HepG2 (cell line): ENCODE results near the gene SFXN5. TPM values are rescaled to one million over a fixed set of nuclear protein-coding genes. Genes with fewer than 3 reads are reported as not detected.

Source experiments
- ATAC-seq: fragments of 200-7000 bp; cut with Tn5 transposase; 3 replicates; pipeline ENCODE4 v1.9.1; 2020; ENCODE audit warnings: mild to moderate bottlenecking, moderate library complexity
- BruUV-seq: library from RNA; stranded (reverse); fragments of 400-500 nt; replicated peaks from 2 replicates; lab custom pipeline; 2021; lab: Mats Ljungman, UMichigan
- CTCF ChIA-PET: fragments of 300-600 bp; formaldehyde crosslinking; extraction: SDS; loops from one replicate; lab custom pipeline; 2021; ENCODE audit warnings: low total read pairs, inconsistent platforms, low intra/inter-chr PET ratio; lab: Yijun Ruan, JAX
- POLR2A ChIA-PET: fragments of 350-600 bp; sonication (Branson Sonifier 250); formaldehyde crosslinking; loops from one replicate; lab custom pipeline; 2020; ENCODE audit warnings: antibody characterized with exemption, inconsistent platforms; lab: Yijun Ruan, JAX
- DNase-seq: peaks from one replicate; pipeline ENCODE4 v3.0.0-alpha.2; 2015; ENCODE audit warnings: low spot score
- FAIRE-seq: peaks from 3 replicates; lab custom pipeline; 2011; peaks lifted over from hg19 to GRCh38; lab: Jason Lieb, UNC
- H2AFZ ChIP-seq: one replicate; pipeline ENCODE4 v1.6.1; 2011; ENCODE audit warnings: low read length, inconsistent platforms
- H3K27ac ChIP-seq: fragments of 300-600 bp; 3 replicates; pipeline ENCODE4 v1.8.0; 2011; ENCODE audit warnings: mixed run types, mild to moderate bottlenecking, mixed read lengths, low read length, inconsistent platforms; ENCODE audit not compliant: insufficient read depth; ENCODE audit errors: extremely low read length
- H3K27me3 ChIP-seq, 2 experiments: fragments of 200-600 bp in 1 of 2; 2 replicates in 1 of 2; 3 replicates in 1 of 2; pipeline versions ENCODE4 v1.6.0 to v1.8.0; 2011; ENCODE audit warnings: low read length in 2 of 2, mild to moderate bottlenecking in 2 of 2, moderate library complexity in 2 of 2, inconsistent platforms in 1 of 2; ENCODE audit not compliant: insufficient read depth in 2 of 2, control insufficient read depth in 1 of 2
- H3K36me3 ChIP-seq, 2 experiments: fragments of 200-600 bp in 1 of 2; replicated peaks in 1 of 2; 2 replicates in 1 of 2; 3 replicates in 1 of 2; pipeline versions ENCODE4 v1.5.1 to v1.8.0; 2011; ENCODE audit warnings: low read length in 2 of 2, inconsistent platforms in 1 of 2; ENCODE audit not compliant: insufficient read depth in 2 of 2, control insufficient read depth in 1 of 2
- H3K4me1 ChIP-seq: 2 replicates; pipeline ENCODE4 v1.5.1; 2012; ENCODE audit warnings: low read length, inconsistent platforms; ENCODE audit not compliant: insufficient read depth
- H3K4me2 ChIP-seq: 2 replicates; pipeline ENCODE4 v1.6.0; 2011; ENCODE audit warnings: low read depth, low read length, inconsistent platforms
- H3K4me3 ChIP-seq, 3 experiments: fragments of 200-600 bp in 1 of 3; sonication (generic), shearing (Covaris generic) in 1 of 3; replicated peaks in 1 of 3; 2 replicates each; pipeline ENCODE4 v1.5.1; 2011 to 2016; ENCODE audit warnings: low read length in 3 of 3, inconsistent platforms in 2 of 3, low read depth in 2 of 3, mild to moderate bottlenecking in 2 of 3, control low read depth in 1 of 3, mixed read lengths in 1 of 3; ENCODE audit not compliant: insufficient read depth in 1 of 3
- H3K79me2 ChIP-seq: one replicate; pipeline ENCODE4 v1.6.1; 2011; ENCODE audit warnings: low read length, inconsistent platforms; ENCODE audit not compliant: insufficient read depth
- H3K9ac ChIP-seq: 2 replicates; pipeline ENCODE4 v1.6.0; 2011; ENCODE audit warnings: mild to moderate bottlenecking, low read depth, low read length, inconsistent platforms; ENCODE audit not compliant: insufficient read depth
- H3K9me3 ChIP-seq: 2 replicates; pipeline ENCODE4 v1.5.1; 2012; ENCODE audit warnings: mild to moderate bottlenecking, low read length
- H4K20me1 ChIP-seq: 2 replicates; pipeline ENCODE4 v1.6.0; 2011; ENCODE audit warnings: inconsistent platforms, mild to moderate bottlenecking, low read length, moderate library complexity; ENCODE audit not compliant: insufficient read depth
- ARNT2 ChIP-seq: sonication (generic); formaldehyde crosslinking; IDR thresholded peaks from 2 replicates; pipeline ENCODE4 v1.8.0; 2022; ENCODE audit warnings: mild to moderate bottlenecking, low read depth, missing genetic modification reagents, moderate library complexity
- PHF8 ChIP-seq: sonication (generic); formaldehyde crosslinking; IDR thresholded peaks from 2 replicates; pipeline ENCODE4 v1.5.0; 2020; ENCODE audit warnings: missing genetic modification reagents
- RAD21 ChIP-seq: fragments of 450-650 bp; formaldehyde crosslinking; IDR thresholded peaks from 2 replicates; pipeline ENCODE4 v1.5.0; 2020; ENCODE audit warnings: mild to moderate bottlenecking
- SRSF4 ChIP-seq: fragments of 200-400 bp; formaldehyde crosslinking; IDR thresholded peaks from one replicate; pipeline ENCODE4 v1.6.1; 2018; ENCODE audit warnings: mild to moderate bottlenecking, low read depth, low read length, moderate library complexity; ENCODE audit not compliant: poor library complexity, severe bottlenecking
- ZBTB25 ChIP-seq: IDR thresholded peaks from 2 replicates; pipeline ENCODE4 v1.6.1; 2018; ENCODE audit warnings: missing genetic modification reagents
- ZNF280D ChIP-seq: sonication (generic); formaldehyde crosslinking; IDR thresholded peaks from 2 replicates; pipeline ENCODE4 v1.5.1; 2020; ENCODE audit warnings: mild to moderate bottlenecking, missing genetic modification reagents
- WGBS: methylation state at CpG from one replicate; pipeline ENCODE4 v1.1.6; 2017; ENCODE audit warnings: low lambda C conversion rate; 5-methylcytosine and 5-hydroxymethylcytosine counted together
- in situ Hi-C: cut with HindIII; loops from 2 replicates; pipeline ENCODE4 v1.10.0; 2017; ENCODE audit warnings: low pct_unique_long_range_greater_than_20kb; ENCODE audit not compliant: extremely low pct_ligation_motif_present
- intact Hi-C: fragments of 100-400 bp; cut with micrococcal nuclease; formaldehyde crosslinking; loops from one replicate; pipeline ENCODE4 v1.10.0; 2022; ENCODE audit not compliant: unreplicated experiment
- polyA plus RNA-seq, 8 experiments: library from polyadenylated mRNA; depleted of rRNA in 3 of 8; stranded (reverse) in 7 of 8; unstranded in 1 of 8; fragments of >200 nt; fragmentation: Illumina TruSeq in 4 of 8; extraction: Trizol in 4 of 8; gene quantifications; 2 replicates each; pipeline versions ENCODE4 v1.2.1 to v1.2.3, GENCODE V29; 2011 to 2016; ENCODE audit warnings: low read depth in 4 of 8, missing spikeins in 1 of 8, mixed read lengths in 1 of 8; ENCODE audit not compliant: insufficient read depth in 1 of 8
- total RNA-seq, 5 experiments: library from RNA; depleted of rRNA; stranded (reverse); fragments of >200 nt; fragmentation: Illumina TruSeq; extraction: Trizol; gene quantifications; 2 replicates each; pipeline ENCODE4 v1.2.3, GENCODE V29; 2016; ENCODE audit warnings: low read depth in 1 of 5
- TF ChIP-seq, protein P1 (sequence below): sonication (generic); formaldehyde crosslinking; IDR thresholded peaks from 2 replicates; pipeline ENCODE4 v1.5.1; 2020; ENCODE audit warnings: missing genetic modification reagents, mild to moderate bottlenecking, borderline replicate concordance
- TF ChIP-seq, protein P2 (sequence below): sonication (generic); formaldehyde crosslinking; IDR thresholded peaks from 2 replicates; pipeline ENCODE4 v1.8.1; 2023; ENCODE audit warnings: mild to moderate bottlenecking, missing genetic modification reagents
- TF ChIP-seq, protein P3 (sequence below): sonication (generic); formaldehyde crosslinking; IDR thresholded peaks from 2 replicates; pipeline ENCODE4 v1.4.0; 2020; ENCODE audit warnings: mild to moderate bottlenecking, missing genetic modification reagents

The SFXN5 gene
- total and polyA plus RNA-seq, 2 of the 13 experiments (the other 11 are each of a cell fraction or from before 2014, with no cell fraction given): 34.9 to 37.4 TPM

DNA sequence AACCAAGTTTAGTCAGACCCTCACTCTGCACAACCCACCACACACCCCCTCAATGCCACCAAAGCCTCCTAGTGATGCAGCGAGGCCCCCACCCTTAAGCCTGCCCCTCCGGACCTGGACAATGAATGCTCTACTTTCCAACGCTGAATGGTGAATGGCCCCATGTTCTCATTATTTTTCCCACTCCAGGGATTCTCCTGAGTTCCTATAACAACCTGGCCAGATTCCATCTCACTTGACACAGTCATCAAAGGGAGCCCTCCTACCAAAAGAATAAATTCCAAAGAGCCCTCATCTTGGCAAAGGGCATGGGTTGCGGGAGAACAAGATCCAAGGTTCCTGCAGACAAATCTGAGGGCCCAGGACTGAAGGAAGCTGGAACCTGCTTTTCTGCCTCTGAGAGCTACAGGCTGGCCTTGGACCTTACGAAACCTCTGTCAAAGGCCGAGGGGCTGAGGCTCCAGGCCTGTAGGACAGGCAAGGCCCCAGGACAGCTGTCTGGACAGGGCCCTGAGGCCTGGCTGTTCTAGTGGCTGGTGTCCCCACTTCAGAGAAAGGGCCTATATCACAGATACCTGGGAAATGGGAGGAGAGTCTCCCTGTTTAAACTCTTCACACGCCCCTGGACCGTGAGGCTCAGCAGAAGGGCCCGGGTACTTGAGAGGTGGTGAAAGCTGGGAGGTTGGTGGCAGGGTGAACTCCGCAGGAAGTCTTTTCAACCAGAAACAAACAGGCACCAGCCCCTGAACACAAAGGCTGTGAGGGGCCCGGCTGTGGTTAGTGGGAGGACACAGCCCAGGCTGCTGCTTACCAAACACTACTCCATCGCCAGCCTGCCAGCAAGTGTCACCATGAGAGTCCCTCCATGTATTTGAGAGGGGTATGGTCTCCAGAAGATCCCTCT is 27.3 kb downstream of the SFXN5 start:
- peak; percentile 96 for ATAC-seq
- Histone ChIP-seq H3K4me1 (peaks cover 45% of the 10 kb centered on the region), H3K27me3 (no peaks in the 10 kb centered on the region), H3K9ac (peak overlapping the region; percentile 55), H3K4me3 (0 out of 6 replicates have a peak overlapping the region, but pooled peaks of 1 of the 3 experiments have one; percentile 17), H3K9me3 (no peaks in the 10 kb centered on the region), H3K4me2 (peak overlapping the region; percentile 49), H3K79me2 (peaks cover 3% of the 10 kb centered on the region), H3K27ac (peak overlapping the region; percentile 75), H3K36me3 (peaks cover 5 to 14% of the 10 kb centered on the region in 2 experiments; a peak in 3 of 5 replicates), H2AFZ (no peak overlapping the region), H4K20me1 (no peaks in the 10 kb centered on the region)
- 63% methylated on average over 11 of the region's 12 CpGs for WGBS
- peak; percentile 61 for DNase-seq
- ChIA-PET POLR2A (interaction anchor here (0.9 to 2.3 kb wide), 9 partner anchors 8 to 166 kb away, joined by 3 to 25 read pairs (median 3); partner anchors contain the start of gene SFXN5), CTCF (no interaction called here)
- intact Hi-C loops: no loop called here
- no TSS peak for BruUV-seq
- peak; percentile 32 for FAIRE-seq
- in situ Hi-C loops: no loop called here
- TF ChIP-seq SRSF4 (no peak), ZNF280D (CRISPR knock-in tag) (no peak), ARNT2 (CRISPR knock-in tag) (no peak), PHF8 (CRISPR knock-in tag) (0 out of 2 replicates have a peak, but pooled peaks have one; percentile 36), ZBTB25 (no peak), RAD21 (CRISPR knock-in tag) (peak; percentile 33; the same call in 1 of the 2 replicates)
- TF ChIP-seq, protein P1, sequence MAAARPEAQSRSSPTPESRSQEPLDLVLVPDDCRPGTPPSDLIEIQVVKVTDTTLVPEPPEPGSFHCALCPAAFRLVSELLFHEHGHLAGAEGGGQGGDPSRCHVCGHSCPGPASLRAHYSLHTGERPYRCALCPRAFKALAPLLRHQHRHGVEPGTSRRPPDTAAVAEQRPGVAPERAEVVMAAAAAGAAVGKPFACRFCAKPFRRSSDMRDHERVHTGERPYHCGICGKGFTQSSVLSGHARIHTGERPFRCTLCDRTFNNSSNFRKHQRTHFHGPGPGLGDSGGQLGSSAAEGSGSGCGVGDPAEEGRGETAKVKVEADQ (CRISPR knock-in tag): peak; percentile 68; the same call in 1 of the 2 replicates
- TF ChIP-seq, protein P2, sequence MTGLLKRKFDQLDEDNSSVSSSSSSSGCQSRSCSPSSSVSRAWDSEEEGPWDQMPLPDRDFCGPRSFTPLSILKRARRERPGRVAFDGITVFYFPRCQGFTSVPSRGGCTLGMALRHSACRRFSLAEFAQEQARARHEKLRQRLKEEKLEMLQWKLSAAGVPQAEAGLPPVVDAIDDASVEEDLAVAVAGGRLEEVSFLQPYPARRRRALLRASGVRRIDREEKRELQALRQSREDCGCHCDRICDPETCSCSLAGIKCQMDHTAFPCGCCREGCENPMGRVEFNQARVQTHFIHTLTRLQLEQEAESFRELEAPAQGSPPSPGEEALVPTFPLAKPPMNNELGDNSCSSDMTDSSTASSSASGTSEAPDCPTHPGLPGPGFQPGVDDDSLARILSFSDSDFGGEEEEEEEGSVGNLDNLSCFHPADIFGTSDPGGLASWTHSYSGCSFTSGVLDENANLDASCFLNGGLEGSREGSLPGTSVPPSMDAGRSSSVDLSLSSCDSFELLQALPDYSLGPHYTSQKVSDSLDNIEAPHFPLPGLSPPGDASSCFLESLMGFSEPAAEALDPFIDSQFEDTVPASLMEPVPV (CRISPR knock-in tag): no peak
- TF ChIP-seq, protein P3, sequence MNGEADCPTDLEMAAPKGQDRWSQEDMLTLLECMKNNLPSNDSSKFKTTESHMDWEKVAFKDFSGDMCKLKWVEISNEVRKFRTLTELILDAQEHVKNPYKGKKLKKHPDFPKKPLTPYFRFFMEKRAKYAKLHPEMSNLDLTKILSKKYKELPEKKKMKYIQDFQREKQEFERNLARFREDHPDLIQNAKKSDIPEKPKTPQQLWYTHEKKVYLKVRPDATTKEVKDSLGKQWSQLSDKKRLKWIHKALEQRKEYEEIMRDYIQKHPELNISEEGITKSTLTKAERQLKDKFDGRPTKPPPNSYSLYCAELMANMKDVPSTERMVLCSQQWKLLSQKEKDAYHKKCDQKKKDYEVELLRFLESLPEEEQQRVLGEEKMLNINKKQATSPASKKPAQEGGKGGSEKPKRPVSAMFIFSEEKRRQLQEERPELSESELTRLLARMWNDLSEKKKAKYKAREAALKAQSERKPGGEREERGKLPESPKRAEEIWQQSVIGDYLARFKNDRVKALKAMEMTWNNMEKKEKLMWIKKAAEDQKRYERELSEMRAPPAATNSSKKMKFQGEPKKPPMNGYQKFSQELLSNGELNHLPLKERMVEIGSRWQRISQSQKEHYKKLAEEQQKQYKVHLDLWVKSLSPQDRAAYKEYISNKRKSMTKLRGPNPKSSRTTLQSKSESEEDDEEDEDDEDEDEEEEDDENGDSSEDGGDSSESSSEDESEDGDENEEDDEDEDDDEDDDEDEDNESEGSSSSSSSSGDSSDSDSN: peak; percentile 83
